SK-N-SH (cell line): Measurements from ENCODE around the gene PYGB. TPM values are rescaled to one million over a fixed set of nuclear protein-coding genes. Genes with fewer than 3 reads are reported as not detected.

ENCODE experiments used
- CTCF ChIA-PET: fragments of 300-600, 350-600 bp; formaldehyde crosslinking; extraction: SDS; loops from one replicate; lab custom pipeline; 2021; lab: Yijun Ruan, JAX
- POLR2A ChIA-PET: fragments of 350-600 bp; sonication (Branson Sonifier 250); formaldehyde crosslinking; extraction: SDS; loops from one replicate; lab custom pipeline; 2020; ENCODE audit warnings: antibody characterized with exemption, inconsistent platforms; lab: Yijun Ruan, JAX
- DNase-seq: peaks from one replicate; pipeline ENCODE4 v3.0.0; 2012
- H2AFZ ChIP-seq: fragments of 200-600 bp; sonication (generic); 2 replicates; pipeline ENCODE4 v1.8.1; 2016; ENCODE audit warnings: antibody characterized with exemption, mild to moderate bottlenecking, low read depth
- H3F3A ChIP-seq: fragments of 200-600 bp; sonication (generic); replicated peaks from 2 replicates; pipeline ENCODE3; 2016; ENCODE audit warnings: antibody characterized with exemption, mild to moderate bottlenecking; ENCODE audit not compliant: insufficient read depth
- H3K27ac ChIP-seq, 2 experiments: fragments of 200-500 bp in 1 of 2; fragments of 200-600 bp in 1 of 2; sonication (Bioruptor generic) in 1 of 2; sonication (generic), shearing (Covaris generic) in 1 of 2; 2 replicates each; pipeline versions ENCODE4 v1.5.1 to v1.6.1; 2014 to 2016; ENCODE audit warnings: low read depth in 2 of 2, inconsistent platforms in 1 of 2, low read length in 1 of 2, mild to moderate bottlenecking in 1 of 2, mixed read lengths in 1 of 2
- H3K27me3 ChIP-seq: fragments of 200-600 bp; sonication (generic), shearing (Covaris generic); 2 replicates; pipeline ENCODE4 v1.6.1; 2016; ENCODE audit warnings: mixed run types; ENCODE audit not compliant: insufficient read depth
- H3K36me3 ChIP-seq, 2 experiments: fragments of 200-500 bp in 1 of 2; fragments of 200-600 bp in 1 of 2; sonication (Bioruptor generic) in 1 of 2; sonication (generic) in 1 of 2; replicated peaks in 1 of 2; 2 replicates each; pipeline versions ENCODE3 to v1.5.1; 2014 to 2016; ENCODE audit warnings: low read length in 1 of 2, mild to moderate bottlenecking in 1 of 2; ENCODE audit not compliant: insufficient read depth in 2 of 2, control insufficient read depth in 1 of 2
- H3K4me1 ChIP-seq, 2 experiments: fragments of 200-500 bp in 1 of 2; fragments of 200-600 bp in 1 of 2; sonication (Bioruptor generic) in 1 of 2; sonication (generic), shearing (Covaris generic) in 1 of 2; 2 replicates each; pipeline versions ENCODE4 v1.5.1 to v1.6.1; 2014 to 2016; ENCODE audit warnings: low read depth in 1 of 2, low read length in 1 of 2, mixed run types in 1 of 2; ENCODE audit not compliant: insufficient read depth in 2 of 2, control insufficient read depth in 1 of 2
- H3K4me2 ChIP-seq: fragments of 200-600 bp; sonication (generic), shearing (Covaris generic); 2 replicates; pipeline ENCODE4 v1.6.1; 2017; ENCODE audit warnings: mixed run types
- H3K4me3 ChIP-seq, 2 experiments: fragments of 200-500 bp in 1 of 2; fragments of 200-600 bp in 1 of 2; sonication (Bioruptor generic) in 1 of 2; sonication (generic), shearing (Covaris generic) in 1 of 2; 2 replicates each; pipeline versions ENCODE4 v1.5.1 to v1.8.1; 2014 to 2016; ENCODE audit warnings: low read depth in 2 of 2, inconsistent platforms in 1 of 2, low read length in 1 of 2, mild to moderate bottlenecking in 1 of 2, mixed read lengths in 1 of 2, moderate library complexity in 1 of 2
- H3K79me2 ChIP-seq: fragments of 200-600 bp; sonication (generic); 2 replicates; pipeline ENCODE4 v1.8.1; 2017; ENCODE audit warnings: mild to moderate bottlenecking; ENCODE audit not compliant: insufficient read depth
- H3K9ac ChIP-seq: fragments of 200-600 bp; sonication (generic); 2 replicates; pipeline ENCODE4 v1.6.1; 2017; ENCODE audit warnings: mixed run types
- H3K9me2 ChIP-seq: fragments of 200-600 bp; sonication (generic); 2 replicates; pipeline ENCODE4 v1.6.1; 2017; ENCODE audit warnings: mixed run types
- H3K9me3 ChIP-seq: fragments of 200-600 bp; sonication (generic); 2 replicates; pipeline ENCODE4 v1.6.1; 2017; ENCODE audit warnings: mixed run types, mild to moderate bottlenecking, moderate library complexity
- H4K20me1 ChIP-seq: fragments of 200-600 bp; sonication (generic); 2 replicates; pipeline ENCODE4 v1.6.1; 2017; ENCODE audit warnings: mild to moderate bottlenecking, mixed run types; ENCODE audit not compliant: insufficient read depth
- CTCF ChIP-seq: fragments of 200-600 bp; sonication (generic); IDR thresholded peaks from 2 replicates; pipeline ENCODE4 v1.6.1; 2017; ENCODE audit warnings: antibody characterized with exemption, mild to moderate bottlenecking, moderate library complexity
- FOXM1 ChIP-seq: IDR thresholded peaks from 2 replicates; pipeline ENCODE4 v1.4.0; 2012; ENCODE audit warnings: low read depth, mild to moderate bottlenecking
- MXI1 ChIP-seq: IDR thresholded peaks from 2 replicates; pipeline ENCODE4 v1.6.1; 2012; ENCODE audit warnings: mild to moderate bottlenecking, low read depth, low read length, improper control_type of control experiment
- NFIC ChIP-seq: IDR thresholded peaks from 2 replicates; pipeline ENCODE4 v1.4.0; 2012; ENCODE audit warnings: borderline replicate concordance
- NRF1 ChIP-seq: IDR thresholded peaks from 2 replicates; pipeline ENCODE4 v1.6.1; 2012; ENCODE audit warnings: low read depth, mild to moderate bottlenecking, low read length
- PBX3 ChIP-seq: IDR thresholded peaks from 2 replicates; pipeline ENCODE4; 2012
- RAD21 ChIP-seq: IDR thresholded peaks from 2 replicates; pipeline ENCODE4 v1.6.1; 2012; ENCODE audit warnings: mild to moderate bottlenecking, low read length
- RCOR1 ChIP-seq: fragments of 150-350 bp; IDR thresholded peaks from 2 replicates; pipeline ENCODE4 v1.6.1; 2017; ENCODE audit warnings: antibody characterized with exemption, low read length
- RFX5 ChIP-seq: IDR thresholded peaks from 2 replicates; pipeline ENCODE4 v1.6.1; 2012; ENCODE audit warnings: mild to moderate bottlenecking, improper control_type of control experiment, low read length
- SMC3 ChIP-seq: IDR thresholded peaks from 2 replicates; pipeline ENCODE4 v1.6.1; 2012; ENCODE audit warnings: low read depth, low read length, improper control_type of control experiment
- WGBS: methylation state at CpG from one replicate; pipeline ENCODE4 v1.1.6; 2017; ENCODE audit warnings: low lambda C conversion rate; 5-methylcytosine and 5-hydroxymethylcytosine counted together
- polyA plus RNA-seq, 3 experiments: library from polyadenylated mRNA; depleted of rRNA; stranded (reverse); fragments of >200 nt; gene quantifications; 2 replicates each; pipeline ENCODE4 v1.2.3, GENCODE V29; 2012

The PYGB gene
- polyA plus RNA-seq, 1 of the 3 experiments (the other 2 are of a cell fraction) = 35.8 TPM

DNA sequence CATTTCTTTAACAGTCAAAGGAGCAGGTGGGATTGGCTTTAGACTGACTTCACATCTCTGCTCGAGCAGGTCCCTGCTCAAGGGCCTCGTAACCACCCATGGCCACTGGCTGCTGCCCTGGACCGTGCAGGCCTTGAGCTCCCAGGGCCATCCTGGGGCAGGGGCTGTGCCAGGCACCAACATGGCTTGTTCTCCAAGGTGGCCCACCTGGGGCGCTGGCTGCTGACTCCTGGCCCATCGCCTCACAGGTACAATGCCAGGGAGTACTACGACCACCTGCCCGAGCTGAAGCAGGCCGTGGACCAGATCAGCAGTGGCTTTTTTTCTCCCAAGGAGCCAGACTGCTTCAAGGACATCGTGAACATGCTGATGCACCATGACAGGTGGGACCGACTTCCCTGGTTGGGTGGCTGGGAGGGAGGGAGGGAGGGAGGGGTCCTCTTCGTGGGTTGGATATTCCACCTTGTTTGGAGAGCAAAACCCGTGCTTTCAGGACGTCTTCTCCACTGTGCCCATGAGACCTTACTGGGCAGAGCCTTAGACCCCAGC, 46.1 kb downstream of the PYGB start:
- 0 out of 2 replicates have a peak, but pooled peaks cover 6% of the 10 kb centered on the region for H4K20me1 ChIP-seq
- 91% methylated on average over 8 of the region's 13 CpGs for WGBS
- no peak overlapping the region for H3K4me3 ChIP-seq
- no peaks in the 10 kb centered on the region for H3K9me2 ChIP-seq
- H3K27ac ChIP-seq = no peak overlapping the region
- no peak overlapping the region for H3K4me2 ChIP-seq
- H3K27me3 ChIP-seq = no peaks in the 10 kb centered on the region
- TF ChIP-seq RFX5 (no peak), CTCF (no peak)
- H3K9me3 ChIP-seq = no peaks in the 10 kb centered on the region
- H3F3A ChIP-seq = peaks cover 11% of the 10 kb centered on the region
- H3K36me3 ChIP-seq = peaks cover 17 to 45% of the 10 kb centered on the region in 2 experiments
- no peak overlapping the region for H2AFZ ChIP-seq
- no peaks in the 10 kb centered on the region for H3K79me2 ChIP-seq
- no peak overlapping the region for H3K9ac ChIP-seq
- CTCF ChIA-PET = interaction anchor here (0.7 to 5.1 kb wide), 27 partner anchors 10 to 300 kb away, joined by 3 to 104 read pairs (median 5); partner anchors contain the start of gene GINS1
- POLR2A ChIA-PET = interaction anchor here (1.1 kb wide), 1 partner anchor 113 kb away, joined by 3 read pairs; the partner anchor contains the start of gene GINS1
- DNase-seq = no peak
- peaks cover 0 to 24% of the 10 kb centered on the region in 2 experiments; a peak in 1 of 4 replicates for H3K4me1 ChIP-seq

DNA sequence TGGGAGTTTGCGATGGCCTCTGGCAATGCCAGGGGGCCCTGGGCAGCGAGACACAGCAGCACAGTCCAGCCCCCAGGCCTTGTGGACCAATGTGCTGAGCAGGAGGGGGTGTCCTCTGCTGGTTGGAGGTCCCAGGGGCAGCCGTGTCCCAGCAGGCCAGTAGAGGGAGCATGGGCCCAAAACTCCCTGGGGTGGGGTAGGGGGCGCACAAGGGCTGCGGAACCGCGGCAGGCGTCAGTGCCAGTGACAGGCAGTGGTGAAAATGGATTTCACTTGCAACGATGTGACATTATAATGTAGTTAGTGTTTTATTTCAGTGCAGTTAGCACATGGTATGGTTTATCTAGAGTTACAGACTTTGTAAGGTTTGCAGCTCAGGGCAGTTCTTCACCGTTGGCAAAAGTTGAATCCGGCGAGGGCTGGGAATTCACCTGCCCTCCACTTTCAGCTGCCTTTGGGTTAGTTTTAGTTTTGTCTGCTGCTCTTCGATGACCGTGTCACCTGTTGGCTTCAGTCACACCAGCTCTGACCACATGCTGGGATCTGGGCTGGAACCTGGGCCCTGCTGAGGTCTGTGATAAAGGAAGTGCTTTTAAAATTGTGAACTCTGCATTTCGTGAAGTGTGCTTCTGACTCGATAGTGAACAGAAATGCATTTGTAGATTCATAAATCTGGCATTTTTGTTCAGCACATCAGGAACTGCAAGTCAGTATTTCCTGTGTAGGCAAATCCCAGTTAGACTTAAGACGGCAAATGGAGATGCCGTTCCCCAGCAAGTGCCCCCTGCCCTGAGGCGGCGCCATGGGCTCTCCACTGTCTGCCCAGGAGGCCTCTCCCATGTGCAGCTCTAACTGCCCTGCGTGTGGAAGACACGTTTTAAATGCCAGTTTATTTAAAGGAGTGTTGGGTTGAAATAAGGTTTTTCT, 46.8 kb downstream of the PYGB start:
- ChIA-PET POLR2A (no interaction called here), CTCF (interaction anchor here (0.6 to 5.1 kb wide), 42 partner anchors 11 to 419 kb away, joined by 3 to 104 read pairs (median 4); partner anchors contain the start of gene GINS1)
- Histone ChIP-seq H2AFZ (no peak overlapping the region), H3K9me2 (no peaks in the 10 kb centered on the region), H3K4me1 (peaks cover under 1 to 24% of the 10 kb centered on the region in 2 experiments; a peak in 1 of 4 replicates), H3K9me3 (no peaks in the 10 kb centered on the region), H3K27ac (peak overlapping the region in 1 of 2 experiments; percentile 66; a peak in 2 of 4 replicates), H3K4me3 (no peak overlapping the region), H3K36me3 (peaks cover 15 to 45% of the 10 kb centered on the region in 2 experiments), H4K20me1 (peaks cover 3% of the 10 kb centered on the region; the same call in 1 of the 2 replicates), H3F3A (peaks cover 11% of the 10 kb centered on the region), H3K27me3 (no peaks in the 10 kb centered on the region), H3K4me2 (no peak overlapping the region), H3K9ac (no peak overlapping the region), H3K79me2 (no peaks in the 10 kb centered on the region)
- TF ChIP-seq FOXM1 (no peak), PBX3 (0 out of 2 replicates have a peak, but pooled peaks have one; percentile 14), MXI1 (peak; percentile 66; the same call in 1 of the 2 replicates), CTCF (peak; percentile 91), RCOR1 (0 out of 2 replicates have a peak, but pooled peaks have one; percentile 40), NFIC (no peak), NRF1 (no peak), SMC3 (peak; percentile 90), RAD21 (peak; percentile 88)
- peak; percentile 95 for DNase-seq
- 65% methylated on average over 18 of the region's 22 CpGs for WGBS
